GM12872 (cell line): ENCODE measurements around the gene AACS.

Experiments used
- TF ChIP-seq, protein P1 (sequence below): IDR thresholded peaks from 3 replicates; pipeline ENCODE4 v1.5.1; 2011; ENCODE audit warnings: low read depth, mild to moderate bottlenecking, low read length, moderate library complexity; ENCODE audit not compliant: insufficient read depth

Gene AACS

GRCh38 chr12:125143491-125143890, 78.3 kb downstream of the AACS start:
- TF ChIP-seq, protein P1, sequence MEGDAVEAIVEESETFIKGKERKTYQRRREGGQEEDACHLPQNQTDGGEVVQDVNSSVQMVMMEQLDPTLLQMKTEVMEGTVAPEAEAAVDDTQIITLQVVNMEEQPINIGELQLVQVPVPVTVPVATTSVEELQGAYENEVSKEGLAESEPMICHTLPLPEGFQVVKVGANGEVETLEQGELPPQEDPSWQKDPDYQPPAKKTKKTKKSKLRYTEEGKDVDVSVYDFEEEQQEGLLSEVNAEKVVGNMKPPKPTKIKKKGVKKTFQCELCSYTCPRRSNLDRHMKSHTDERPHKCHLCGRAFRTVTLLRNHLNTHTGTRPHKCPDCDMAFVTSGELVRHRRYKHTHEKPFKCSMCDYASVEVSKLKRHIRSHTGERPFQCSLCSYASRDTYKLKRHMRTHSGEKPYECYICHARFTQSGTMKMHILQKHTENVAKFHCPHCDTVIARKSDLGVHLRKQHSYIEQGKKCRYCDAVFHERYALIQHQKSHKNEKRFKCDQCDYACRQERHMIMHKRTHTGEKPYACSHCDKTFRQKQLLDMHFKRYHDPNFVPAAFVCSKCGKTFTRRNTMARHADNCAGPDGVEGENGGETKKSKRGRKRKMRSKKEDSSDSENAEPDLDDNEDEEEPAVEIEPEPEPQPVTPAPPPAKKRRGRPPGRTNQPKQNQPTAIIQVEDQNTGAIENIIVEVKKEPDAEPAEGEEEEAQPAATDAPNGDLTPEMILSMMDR = no peak

DNA sequence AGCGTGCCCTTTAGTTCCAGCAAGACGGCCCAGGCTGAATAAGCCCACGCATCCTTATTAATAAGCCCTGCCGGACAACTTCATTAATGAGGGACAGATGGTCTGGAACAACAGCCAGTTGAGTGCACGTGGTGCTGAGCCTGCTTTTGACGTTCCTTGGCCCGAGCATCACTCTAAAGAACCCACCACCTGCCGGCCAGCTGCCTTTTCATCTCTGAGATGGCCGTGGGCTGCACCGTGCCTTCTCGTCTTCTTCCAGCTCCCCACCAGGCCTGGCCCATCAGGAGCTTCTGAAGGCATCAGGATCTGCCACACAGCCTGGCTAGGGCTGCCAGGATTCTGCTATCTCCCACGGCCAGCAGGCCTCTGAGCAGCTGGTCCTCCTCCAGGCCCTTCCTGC, 80.0 kb downstream of the AACS start:
- TF ChIP-seq, protein P1 = no peak

GRCh38 chr12:125148316-125148715, 83.1 kb downstream of the AACS start:
- TF ChIP-seq, protein P1 = no peak

GRCh38 chr12:125149160-125150108, 84.2 kb downstream of the AACS start:
- TF ChIP-seq, protein P1 = no peak

GRCh38 chr12:125151284-125151683, 86.0 kb downstream of the AACS start:
- TF ChIP-seq, protein P1 = no peak

DNA sequence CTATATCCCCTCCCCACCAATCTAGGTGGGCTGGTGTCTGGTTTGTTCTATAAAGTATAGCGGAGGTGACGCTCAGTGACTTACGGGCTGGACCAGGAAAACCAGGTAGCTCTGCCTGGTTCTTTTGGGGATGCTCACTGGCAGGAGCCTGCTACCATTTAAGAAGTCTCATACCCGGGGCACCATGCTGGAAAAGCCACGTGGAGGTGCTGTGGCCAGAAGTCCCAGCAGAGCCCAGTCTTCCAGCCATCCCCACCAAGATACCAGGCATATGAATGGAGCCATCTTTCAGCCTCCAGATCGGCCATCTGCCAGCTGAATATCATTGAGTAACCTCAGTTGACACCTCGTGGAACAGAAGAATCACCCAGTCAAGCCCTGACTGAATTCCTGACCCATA, 87.2 kb downstream of the AACS start:
- TF ChIP-seq, protein P1 = no peak

GRCh38 chr12:125155366-125155765, 90.1 kb downstream of the AACS start:
- TF ChIP-seq, protein P1 = no peak
